Natural killer cell (primary cell): Measurements from ENCODE around the gene CDC5L. TPM values are rescaled to one million over a fixed set of nuclear protein-coding genes. Genes with fewer than 3 reads are reported as not detected.

Source experiments
- ATAC-seq, 3 donors: fragments of 150-1000 bp in 2 of 3; fragments of 200-7000 bp in 1 of 3; cut with Tn5 transposase; 1 replicate in 1 of 3; 2 replicates in 2 of 3; pipeline ENCODE4 v1.10.0; 2021; ENCODE audit warnings: mild to moderate bottlenecking in 2 of 3, moderate library complexity in 2 of 3
- DNase-seq, 2 donors: peaks; one replicate each; pipeline versions ENCODE4 v3.0.0 to v3.0.0-alpha.2; 2013 to 2021; ENCODE audit warnings: mixed read lengths in 1 of 2
- H3K27ac ChIP-seq: one replicate; pipeline ENCODE4 v1.5.1; 2013; ENCODE audit warnings: mild to moderate bottlenecking, low read length
- H3K27me3 ChIP-seq: one replicate; pipeline ENCODE4 v1.6.1; 2013; ENCODE audit warnings: low read length; ENCODE audit not compliant: control insufficient read depth, insufficient read depth
- H3K36me3 ChIP-seq: one replicate; pipeline ENCODE4 v1.6.1; 2013; ENCODE audit warnings: low read length; ENCODE audit not compliant: control insufficient read depth, insufficient read depth
- H3K4me1 ChIP-seq: one replicate; pipeline ENCODE4 v1.6.1; 2013; ENCODE audit warnings: low read length; ENCODE audit not compliant: control insufficient read depth, insufficient read depth
- H3K4me3 ChIP-seq: one replicate; pipeline ENCODE4 v1.5.1; 2013; ENCODE audit warnings: low read length
- H3K9me3 ChIP-seq: one replicate; pipeline ENCODE4 v1.6.1; 2013; ENCODE audit warnings: low read length; ENCODE audit not compliant: control insufficient read depth, insufficient read depth
- H3K27ac Mint-ChIP-seq, 2 donors: one replicate each; pipeline ENCODE4 v1.8.0; 2022; ENCODE audit warnings: mild to moderate bottlenecking in 2 of 2, mixed read lengths in 2 of 2, moderate library complexity in 1 of 2
- H3K27me3 Mint-ChIP-seq, 2 donors: one replicate each; pipeline ENCODE4 v1.8.0; 2022; ENCODE audit warnings: low read depth in 2 of 2, mixed read lengths in 2 of 2
- H3K36me3 Mint-ChIP-seq: one replicate; pipeline ENCODE4 v1.8.0; 2022; ENCODE audit warnings: mixed read lengths
- H3K4me1 Mint-ChIP-seq, 2 donors: one replicate each; pipeline ENCODE4 v1.8.0; 2022; ENCODE audit warnings: mixed read lengths in 2 of 2
- H3K4me3 Mint-ChIP-seq: one replicate; pipeline ENCODE4 v1.8.0; 2022; ENCODE audit warnings: mild to moderate bottlenecking, moderate library complexity, mixed read lengths
- H3K9me3 Mint-ChIP-seq, 2 donors: one replicate each; pipeline ENCODE4 v1.8.0; 2022; ENCODE audit warnings: mixed read lengths in 2 of 2
- CTCF ChIP-seq: fragments of 200-600 bp; IDR thresholded peaks from one replicate; pipeline ENCODE4 v1.8.0; 2022; ENCODE audit warnings: antibody characterized with exemption
- WGBS: methylation state at CpG from one replicate; pipeline ENCODE4 v1.1.7; 2013; ENCODE audit warnings: missing lambda C conversion rate; ENCODE audit not compliant: insufficient coverage; 5-methylcytosine and 5-hydroxymethylcytosine counted together
- intact Hi-C: fragments of 100-400 bp; cut with micrococcal nuclease; formaldehyde crosslinking; loops from one replicate; pipeline ENCODE4 v1.14.2; 2022
- total RNA-seq, 4 donors: library from RNA; stranded (reverse); fragments of 120-200 nt in 1 of 4; gene quantifications; one replicate each; pipeline versions ENCODE4 v1.2.3 to v1.2.4, GENCODE V29; 2013 to 2022

The CDC5L gene
- total RNA-seq, 3 donors from 2014 or later (not counting 1 experiment from before 2014, with no cell fraction given), result 22.0 to 25.0 (median 24.9) TPM

DNA sequence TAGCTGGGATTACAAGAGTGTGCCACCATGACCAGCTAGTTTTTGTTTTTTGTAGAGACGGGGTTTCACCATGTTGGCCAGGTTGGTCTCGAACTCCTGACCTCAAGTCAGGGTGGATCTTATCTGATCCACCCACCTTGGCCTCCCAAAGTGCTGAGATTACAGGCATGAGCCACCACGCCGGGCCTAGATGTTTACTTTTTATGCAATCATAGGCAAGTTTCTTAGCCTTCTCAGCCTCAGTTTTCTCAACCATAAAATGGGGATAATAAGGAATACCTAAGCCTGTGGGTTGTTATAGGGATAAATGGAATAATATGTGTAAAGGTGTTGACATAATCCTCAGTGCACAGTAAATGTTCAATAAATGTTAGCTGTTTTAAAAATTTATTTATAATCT, 35.2 kb upstream of the CDC5L start:
- Mint-ChIP-seq H3K27ac (no peak overlapping the region), H3K36me3 (no peaks in the 10 kb centered on the region), H3K4me1 (no peaks in the 10 kb centered on the region), H3K4me3 (no peak overlapping the region), H3K27me3 (peaks cover 7 to 8% of the 10 kb centered on the region in 2 donors), H3K9me3 (no peaks in the 10 kb centered on the region)
- WGBS, result 78% methylated on average over 4 of the region's 4 CpGs
- TF ChIP-seq CTCF, result no peak
- DNase-seq, result no peak
- Histone ChIP-seq H3K4me3 (no peak overlapping the region), H3K9me3 (no peaks in the 10 kb centered on the region), H3K36me3 (no peaks in the 10 kb centered on the region), H3K27me3 (no peaks in the 10 kb centered on the region), H3K27ac (no peak overlapping the region), H3K4me1 (no peaks in the 10 kb centered on the region)
- intact Hi-C loops, result no loop called here
- no peak for ATAC-seq

- H3K27me3 ChIP-seq, result no peaks in the 10 kb centered on the region
- H3K9me3 ChIP-seq, result no peaks in the 10 kb centered on the region
- Mint-ChIP-seq H3K27ac (no peak overlapping the region), H3K36me3 (no peaks in the 10 kb centered on the region), H3K9me3 (no peaks in the 10 kb centered on the region), H3K4me3 (no peak overlapping the region), H3K27me3 (peaks cover 11 to 14% of the 10 kb centered on the region in 2 donors), H3K4me1 (no peaks in the 10 kb centered on the region)
- no peak for TF ChIP-seq CTCF
- DNase-seq (no peak), ATAC-seq (no peak)
- intact Hi-C loops, result no loop called here
- no peaks in the 10 kb centered on the region for H3K4me1 ChIP-seq
- no CpG with 5 or more reads among the region's 2 CpGs for WGBS
- no peaks in the 10 kb centered on the region for H3K36me3 ChIP-seq
- no peak overlapping the region for H3K27ac ChIP-seq
- H3K4me3 ChIP-seq, result no peak overlapping the region
Observed at GRCh38 chr6:44353336-44353735, 34.2 kb upstream of the CDC5L start.

GRCh38 chr6:44355640-44356039, 31.9 kb upstream of the CDC5L start:
- H3K27ac Mint-ChIP-seq, result no peak overlapping the region

More at GRCh38 chr6:44355640-44356039, 31.9 kb upstream of the CDC5L start:
- Mint-ChIP-seq H3K9me3 (no peaks in the 10 kb centered on the region), H3K36me3 (no peaks in the 10 kb centered on the region), H3K4me3 (no peak overlapping the region), H3K27me3 (peaks cover 7 to 11% of the 10 kb centered on the region in 2 donors), H3K4me1 (no peaks in the 10 kb centered on the region)
- Histone ChIP-seq H3K36me3 (no peaks in the 10 kb centered on the region), H3K4me3 (no peak overlapping the region), H3K4me1 (no peaks in the 10 kb centered on the region), H3K27ac (no peak overlapping the region), H3K9me3 (no peaks in the 10 kb centered on the region), H3K27me3 (no peaks in the 10 kb centered on the region)
- intact Hi-C loops, result no loop called here
- no peak for TF ChIP-seq CTCF
- WGBS, result 84% methylated on average over 2 of the region's 4 CpGs
- DNase-seq (no peak), ATAC-seq (no peak)
